ENCODE measurements around the gene PCMTD2.

PCMTD2 gene

GRCh38 chr20:64260239-64260638 lies 4.7 kb downstream of the PCMTD2 start:
- Histone ChIP-seq H3K4me1 (ENCODE audit: control insufficient read depth in 1 of 2, insufficient read depth in 1 of 2, low read depth in 1 of 2, low read length in 1 of 2) (peaks cover 9 to 15% of the 10 kb centered on the region in 2 experiments), H3K27me3 (no peaks in the 10 kb centered on the region), H3K27ac (no peak overlapping the region), H3K4me3 (ENCODE audit: low read depth in 1 of 2, low read length in 1 of 2) (no peak overlapping the region), H3K36me3 (peaks cover 13% of the 10 kb centered on the region), H3K9me3 (no peaks in the 10 kb centered on the region)
- TF ChIP-seq CTCF (IDR thresholded peaks at IDR 0.05) = no peak

- no peak overlapping the region for H3K27ac ChIP-seq
- no peak for TF ChIP-seq CTCF (IDR thresholded peaks at IDR 0.05)
- H3K4me3 ChIP-seq (ENCODE audit: low read depth in 1 of 2, low read length in 1 of 2) = no peak overlapping the region
- H3K4me1 ChIP-seq (ENCODE audit: control insufficient read depth in 1 of 2, insufficient read depth in 1 of 2, low read depth in 1 of 2, low read length in 1 of 2) = peaks cover 7 to 13% of the 10 kb centered on the region in 2 experiments
- H3K9me3 ChIP-seq = no peaks in the 10 kb centered on the region
- no peaks in the 10 kb centered on the region for H3K27me3 ChIP-seq
- H3K36me3 ChIP-seq = peaks cover 18% of the 10 kb centered on the region
Measured at GRCh38 chr20:64261138-64261537, 5.6 kb downstream of the PCMTD2 start.

- Histone ChIP-seq H3K4me3 (ENCODE audit: low read depth in 1 of 2, low read length in 1 of 2) (no peak overlapping the region), H3K9me3 (no peaks in the 10 kb centered on the region), H3K27ac (no peak overlapping the region), H3K4me1 (ENCODE audit: control insufficient read depth in 1 of 2, insufficient read depth in 1 of 2, low read depth in 1 of 2, low read length in 1 of 2) (no peaks in the 10 kb centered on the region), H3K27me3 (no peaks in the 10 kb centered on the region), H3K36me3 (peaks cover 44% of the 10 kb centered on the region)
- TF ChIP-seq CTCF (IDR thresholded peaks at IDR 0.05) = no peak
Measured at GRCh38 chr20:64264091-64264490, 8.5 kb downstream of the PCMTD2 start.

- Histone ChIP-seq H3K4me3 (ENCODE audit: low read depth in 1 of 2, low read length in 1 of 2) (no peak overlapping the region), H3K36me3 (peaks cover 45% of the 10 kb centered on the region)
- TF ChIP-seq CTCF (IDR thresholded peaks at IDR 0.05) = no peak
Measured at GRCh38 chr20:64265201-64265600, 9.7 kb downstream of the PCMTD2 start.

DNA sequence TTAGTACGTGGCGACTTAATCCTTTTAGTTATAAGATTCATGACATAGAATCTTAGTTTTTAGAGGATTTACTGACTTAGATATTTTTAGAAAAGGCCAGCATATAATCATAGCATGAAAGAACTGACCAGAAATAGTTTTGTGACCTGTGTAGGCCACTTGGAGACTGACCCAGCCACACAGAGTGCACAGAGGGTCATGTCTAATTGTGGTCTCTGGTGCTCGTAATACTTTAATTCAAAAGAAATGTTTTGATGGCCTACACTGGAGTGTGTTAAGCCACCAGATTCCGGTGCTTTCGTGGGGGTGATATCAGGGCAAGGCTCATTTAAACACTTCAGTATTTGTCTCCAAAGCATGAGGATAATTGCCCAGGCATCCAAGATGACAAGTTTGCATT lies 11.4 kb downstream of the PCMTD2 start:
- no peaks in the 10 kb centered on the region for H3K4me1 ChIP-seq (ENCODE audit: control insufficient read depth in 1 of 2, insufficient read depth in 1 of 2, low read depth in 1 of 2, low read length in 1 of 2)
- no peak for TF ChIP-seq CTCF (IDR thresholded peaks at IDR 0.05)
- no peaks in the 10 kb centered on the region for H3K9me3 ChIP-seq
- no peaks in the 10 kb centered on the region for H3K27me3 ChIP-seq
- no peak overlapping the region for H3K4me3 ChIP-seq (ENCODE audit: low read depth in 1 of 2, low read length in 1 of 2)
- no peak overlapping the region for H3K27ac ChIP-seq
- peaks cover 41% of the 10 kb centered on the region for H3K36me3 ChIP-seq

More at GRCh38 chr20:64265201-64265600, 9.7 kb downstream of the PCMTD2 start:
- Histone ChIP-seq H3K27ac (no peak overlapping the region), H3K9me3 (no peaks in the 10 kb centered on the region), H3K27me3 (no peaks in the 10 kb centered on the region), H3K4me1 (ENCODE audit: control insufficient read depth in 1 of 2, insufficient read depth in 1 of 2, low read depth in 1 of 2, low read length in 1 of 2) (no peaks in the 10 kb centered on the region)

- no peak overlapping the region for H3K4me3 ChIP-seq (ENCODE audit: low read depth in 1 of 2, low read length in 1 of 2)
- no peaks in the 10 kb centered on the region for H3K27me3 ChIP-seq
- no peaks in the 10 kb centered on the region for H3K4me1 ChIP-seq (ENCODE audit: control insufficient read depth in 1 of 2, insufficient read depth in 1 of 2, low read depth in 1 of 2, low read length in 1 of 2)
- no peak for TF ChIP-seq CTCF (IDR thresholded peaks at IDR 0.05)
- H3K36me3 ChIP-seq = peaks cover 44% of the 10 kb centered on the region
- no peak overlapping the region for H3K27ac ChIP-seq
- no peaks in the 10 kb centered on the region for H3K9me3 ChIP-seq
Measured at GRCh38 chr20:64268174-64268573, 12.6 kb downstream of the PCMTD2 start.
